ENCODE data around the gene DCANP1. TPM values are rescaled to one million over a fixed set of nuclear protein-coding genes. Genes with fewer than 3 reads are reported as not detected.

The DCANP1 gene
- total and polyA plus RNA-seq, 9 of the 15 experiments (the other 6 are each of a cell fraction or from before 2014, with no cell fraction given): not detected

DNA sequence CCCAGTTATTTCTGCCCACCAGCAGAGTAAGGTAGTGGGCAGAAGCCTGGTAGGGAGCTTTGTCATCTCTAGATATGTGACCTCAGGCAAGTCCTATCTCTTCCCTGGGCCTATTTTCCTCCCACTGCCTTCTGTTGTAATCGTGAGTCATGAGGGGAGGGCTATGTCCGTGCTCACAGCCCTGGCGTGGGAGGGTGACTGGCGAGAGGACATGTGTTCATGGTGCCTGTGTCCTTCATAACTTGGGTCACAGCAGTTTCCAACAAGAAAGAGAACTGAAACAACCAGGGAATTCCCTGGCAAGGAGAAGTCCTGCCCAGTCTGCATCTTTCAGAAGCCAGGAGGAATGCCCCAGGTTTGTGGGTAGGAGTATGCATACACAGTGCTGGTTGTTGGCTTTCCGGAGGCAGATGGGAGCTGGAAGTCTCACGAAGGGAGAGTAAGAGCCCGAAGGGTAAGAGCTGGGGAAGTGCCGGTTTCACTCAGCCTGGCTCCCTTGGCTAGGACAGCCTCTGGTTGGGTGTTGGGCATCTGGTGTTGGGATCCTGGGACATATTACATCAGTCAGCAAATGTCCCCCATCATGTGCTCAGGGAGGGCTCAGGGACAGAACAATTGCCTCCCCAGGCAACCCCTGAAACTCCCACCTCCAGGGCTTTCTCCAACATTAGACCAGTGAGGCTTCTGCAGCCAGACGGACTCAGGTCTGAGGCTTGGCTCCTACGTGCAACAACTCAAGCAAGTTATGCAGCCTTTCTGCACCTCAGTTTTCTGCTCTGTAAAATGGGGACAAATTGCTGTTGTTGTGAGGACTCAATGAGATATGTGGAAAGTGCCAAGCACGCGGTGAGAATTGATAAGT, 9.3 kb upstream of the DCANP1 start (continued):
- TF ChIP-seq USF2 (CRISPR knock-in tag; IDR thresholded peaks at IDR 0.05) (no peak), ZKSCAN8 (CRISPR knock-in tag; IDR thresholded peaks at IDR 0.05) (peak; percentile 63; the same call in 1 of the 2 replicates), ZNF79 (CRISPR knock-in tag; IDR thresholded peaks at IDR 0.05; ENCODE audit: low read depth) (no peak), MAZ (CRISPR knock-in tag; conservative IDR thresholded peaks at IDR 0.05 in 1 of 2, IDR thresholded peaks at IDR 0.05 in 1 of 2) (peak; percentile 49 to 71; a peak in 2 of 4 replicates), NCOA2 (IDR thresholded peaks at IDR 0.05; ENCODE audit: partially characterized antibody in 2 of 2) (no peak), CREM (IDR thresholded peaks at IDR 0.05; ENCODE audit: low read depth) (peak; percentile 82), NONO (IDR thresholded peaks at IDR 0.05; ENCODE audit: low read depth in 2 of 2, low read length in 1 of 2) (no peak), ARID2 (IDR thresholded peaks at IDR 0.05) (no peak), NELFE (IDR thresholded peaks at IDR 0.05; ENCODE audit: insufficient read depth, insufficient read length) (no peak), BACH1 (tag; IDR thresholded peaks at IDR 0.05) (no peak; the same call in 1 of the 2 replicates), GTF2E2 (tag; IDR thresholded peaks at IDR 0.05) (0 out of 2 replicates have a peak, but pooled peaks have one; percentile 44), RBM14 (IDR thresholded peaks at IDR 0.05; ENCODE audit: borderline replicate concordance, insufficient read depth, low read depth, low read length) (no peak), CHD4 (IDR thresholded peaks at IDR 0.05; ENCODE audit: insufficient read depth, insufficient replicate concordance, low read depth, low read length, poor library complexity, severe bottlenecking) (peak; percentile 95), BRD9 (IDR thresholded peaks at IDR 0.05; ENCODE audit: low read depth, partially characterized antibody) (no peak), SPI1 (IDR thresholded peaks at IDR 0.05; ENCODE audit: borderline replicate concordance, low read depth, low read length) (no peak; the same call in 1 of the 2 replicates), FOXK1 (CRISPR knock-in tag; IDR thresholded peaks at IDR 0.05; ENCODE audit: borderline replicate concordance) (peak; percentile 88; the same call in 1 of the 2 replicates), PKNOX1 (IDR thresholded peaks at IDR 0.05) (0 out of 2 replicates have a peak, but pooled peaks have one; percentile 35), NCOA1 (IDR thresholded peaks at IDR 0.05; ENCODE audit: low read depth) (peak; percentile 18; the same call in 1 of the 2 replicates), NR1H2 (CRISPR knock-in tag; IDR thresholded peaks at IDR 0.05) (0 out of 2 replicates have a peak, but pooled peaks have one; percentile 23), SLC30A9 (CRISPR knock-in tag; IDR thresholded peaks at IDR 0.05) (no peak), MAFF (IDR thresholded peaks at IDR 0.05; ENCODE audit: low read length) (peak; percentile 21; the same call in 1 of the 2 replicates)
- TF ChIP-seq, protein P1, sequence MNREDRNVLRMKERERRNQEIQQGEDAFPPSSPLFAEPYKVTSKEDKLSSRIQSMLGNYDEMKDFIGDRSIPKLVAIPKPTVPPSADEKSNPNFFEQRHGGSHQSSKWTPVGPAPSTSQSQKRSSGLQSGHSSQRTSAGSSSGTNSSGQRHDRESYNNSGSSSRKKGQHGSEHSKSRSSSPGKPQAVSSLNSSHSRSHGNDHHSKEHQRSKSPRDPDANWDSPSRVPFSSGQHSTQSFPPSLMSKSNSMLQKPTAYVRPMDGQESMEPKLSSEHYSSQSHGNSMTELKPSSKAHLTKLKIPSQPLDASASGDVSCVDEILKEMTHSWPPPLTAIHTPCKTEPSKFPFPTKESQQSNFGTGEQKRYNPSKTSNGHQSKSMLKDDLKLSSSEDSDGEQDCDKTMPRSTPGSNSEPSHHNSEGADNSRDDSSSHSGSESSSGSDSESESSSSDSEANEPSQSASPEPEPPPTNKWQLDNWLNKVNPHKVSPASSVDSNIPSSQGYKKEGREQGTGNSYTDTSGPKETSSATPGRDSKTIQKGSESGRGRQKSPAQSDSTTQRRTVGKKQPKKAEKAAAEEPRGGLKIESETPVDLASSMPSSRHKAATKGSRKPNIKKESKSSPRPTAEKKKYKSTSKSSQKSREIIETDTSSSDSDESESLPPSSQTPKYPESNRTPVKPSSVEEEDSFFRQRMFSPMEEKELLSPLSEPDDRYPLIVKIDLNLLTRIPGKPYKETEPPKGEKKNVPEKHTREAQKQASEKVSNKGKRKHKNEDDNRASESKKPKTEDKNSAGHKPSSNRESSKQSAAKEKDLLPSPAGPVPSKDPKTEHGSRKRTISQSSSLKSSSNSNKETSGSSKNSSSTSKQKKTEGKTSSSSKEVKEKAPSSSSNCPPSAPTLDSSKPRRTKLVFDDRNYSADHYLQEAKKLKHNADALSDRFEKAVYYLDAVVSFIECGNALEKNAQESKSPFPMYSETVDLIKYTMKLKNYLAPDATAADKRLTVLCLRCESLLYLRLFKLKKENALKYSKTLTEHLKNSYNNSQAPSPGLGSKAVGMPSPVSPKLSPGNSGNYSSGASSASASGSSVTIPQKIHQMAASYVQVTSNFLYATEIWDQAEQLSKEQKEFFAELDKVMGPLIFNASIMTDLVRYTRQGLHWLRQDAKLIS (CRISPR knock-in tag; IDR thresholded peaks at IDR 0.05): no peak
